Liver (tissue), 9 donors: ENCODE data around the gene FOXG1. TPM values are rescaled to one million over a fixed set of nuclear protein-coding genes. Genes with fewer than 3 reads are reported as not detected.

Experiments used
- DNase-seq: peaks from one replicate; pipeline ENCODE4 v3.0.0-alpha.2; 2017; ENCODE audit warnings: low spot score
- H3K27ac ChIP-seq, 2 donors: one replicate each; pipeline ENCODE4 v1.7.0; 2013; ENCODE audit warnings: inconsistent platforms in 2 of 2, low read length in 2 of 2, control low read depth in 1 of 2, low read depth in 1 of 2, mild to moderate bottlenecking in 1 of 2
- H3K27me3 ChIP-seq, 4 donors: one replicate each; pipeline versions ENCODE4 v1.6.1 to v1.7.0; 2013; ENCODE audit warnings: low read length in 3 of 4, inconsistent platforms in 1 of 4, mild to moderate bottlenecking in 1 of 4, moderate library complexity in 1 of 4; ENCODE audit not compliant: control insufficient read depth in 4 of 4, insufficient read depth in 4 of 4
- H3K36me3 ChIP-seq, 4 donors: one replicate each; pipeline versions ENCODE4 v1.6.1 to v1.7.0; 2013; ENCODE audit warnings: low read length in 3 of 4, mild to moderate bottlenecking in 3 of 4, low read depth in 1 of 4, moderate library complexity in 1 of 4; ENCODE audit not compliant: control insufficient read depth in 4 of 4, insufficient read depth in 3 of 4
- H3K4me1 ChIP-seq, 4 donors: one replicate each; pipeline versions ENCODE4 v1.6.1 to v1.7.0; 2013; ENCODE audit warnings: low read length in 3 of 4, mild to moderate bottlenecking in 3 of 4, moderate library complexity in 1 of 4; ENCODE audit not compliant: control insufficient read depth in 4 of 4, insufficient read depth in 4 of 4
- H3K4me3 ChIP-seq, 3 donors: one replicate each; pipeline versions ENCODE4 v1.6.1 to v1.7.0; 2013; ENCODE audit warnings: low read length in 3 of 3, control low read depth in 1 of 3, low read depth in 1 of 3, mild to moderate bottlenecking in 1 of 3
- H3K9ac ChIP-seq, 2 donors: one replicate each; pipeline ENCODE4 v1.7.0; 2013; ENCODE audit warnings: low read length in 2 of 2, mild to moderate bottlenecking in 2 of 2, moderate library complexity in 2 of 2, control low read depth in 1 of 2, low read depth in 1 of 2
- H3K9me3 ChIP-seq, 4 donors: one replicate each; pipeline versions ENCODE4 v1.6.1 to v1.7.0; 2013; ENCODE audit warnings: low read length in 3 of 4; ENCODE audit not compliant: control insufficient read depth in 4 of 4
- ATF3 ChIP-seq: IDR thresholded peaks from 2 replicates; pipeline ENCODE4 v1.6.1; 2016; ENCODE audit warnings: antibody characterized with exemption
- CTCF ChIP-seq: fragments of 150-350 bp; IDR thresholded peaks from 2 replicates; pipeline ENCODE4 v1.5.1; 2017; ENCODE audit warnings: improper control_type of control experiment, low read depth, low read length; ENCODE audit not compliant: missing input control
- EGR1 ChIP-seq, 2 donors: IDR thresholded peaks; 2 replicates each; pipeline ENCODE4 v1.6.1; 2016 to 2018; ENCODE audit warnings: antibody characterized with exemption in 2 of 2, low read depth in 2 of 2
- FOXA1 ChIP-seq: IDR thresholded peaks from 2 replicates; pipeline ENCODE4 v1.6.1; 2016; ENCODE audit warnings: antibody characterized with exemption
- HNF4A ChIP-seq, 2 donors: conservative IDR thresholded peaks; 2 replicates each; pipeline ENCODE4 v1.6.1; 2016; ENCODE audit warnings: antibody characterized with exemption in 2 of 2, mild to moderate bottlenecking in 2 of 2
- HNF4G ChIP-seq: IDR thresholded peaks from 2 replicates; pipeline ENCODE4 v1.6.1; 2016; ENCODE audit warnings: antibody characterized with exemption
- JUND ChIP-seq, 2 donors: IDR thresholded peaks; 2 replicates each; pipeline ENCODE4 v1.6.1; 2016; ENCODE audit warnings: antibody characterized with exemption in 2 of 2
- MAX ChIP-seq: IDR thresholded peaks from 2 replicates; pipeline ENCODE4 v1.6.1; 2016; ENCODE audit warnings: antibody characterized with exemption
- RAD21 ChIP-seq, 2 donors: IDR thresholded peaks; 2 replicates each; pipeline ENCODE4 v1.6.1; 2016; ENCODE audit warnings: antibody characterized with exemption in 2 of 2, mild to moderate bottlenecking in 2 of 2
- REST ChIP-seq: IDR thresholded peaks from 2 replicates; pipeline ENCODE4 v1.6.1; 2016; ENCODE audit warnings: antibody characterized with exemption, mild to moderate bottlenecking
- TAF1 ChIP-seq: conservative IDR thresholded peaks from 2 replicates; pipeline ENCODE4 v1.6.1; 2016; ENCODE audit warnings: antibody characterized with exemption, mild to moderate bottlenecking
- YY1 ChIP-seq: IDR thresholded peaks from 2 replicates; pipeline ENCODE4 v1.6.1; 2016; ENCODE audit warnings: antibody characterized with exemption, mild to moderate bottlenecking
- ZBTB33 ChIP-seq: IDR thresholded peaks from 2 replicates; pipeline ENCODE4 v1.6.1; 2016; ENCODE audit warnings: antibody characterized with exemption
- WGBS: extraction: QIAGEN DNeasy Blood & Tissue Kit; methylation state at CpG from one replicate; pipeline ENCODE4 v1.1.7; 2013; 5-methylcytosine and 5-hydroxymethylcytosine counted together
- polyA plus RNA-seq, 2 donors: library from polyadenylated mRNA; stranded (reverse) in 1 of 2; unstranded in 1 of 2; fragments of 200-250 nt in 1 of 2; fragments of >200 nt in 1 of 2; fragmentation: Nextera tagmentation in 1 of 2; extraction: Ambion mirVana in 1 of 2; gene quantifications; one replicate each; pipeline versions ENCODE4 v1.2.1 to v1.2.3, GENCODE V29; 2013 to 2015
- total RNA-seq, 2 donors: library from RNA; depleted of rRNA; stranded (reverse); fragments of >200 nt; gene quantifications; one replicate each; pipeline ENCODE4 v1.2.3, GENCODE V29; 2014
- donor health status: healthy.
- donor health status: healthy.
- donor health status: healthy.
- donor health status: healthy.
- donor health status: healthy.

The FOXG1 gene
- total and polyA plus RNA-seq, 4 donors: not detected

GRCh38 chr14:28773861-28774691 is 7.5 kb downstream of the FOXG1 start:
- TF ChIP-seq EGR1 (IDR thresholded peaks at IDR 0.05; ENCODE audit: low read depth in 2 of 2): no peak
- TF ChIP-seq ZBTB33: no peak
- TF ChIP-seq HNF4G: no peak
- TF ChIP-seq RAD21 (IDR thresholded peaks at IDR 0.05): no peak
- TF ChIP-seq CTCF: no peak
- TF ChIP-seq REST: no peak
- Histone ChIP-seq H3K9me3 (peaks cover 0 to 3% (median under 1%) of the 10 kb centered on the region in 4 donors), H3K4me3 (no peak overlapping the region), H3K27ac (no peak overlapping the region), H3K9ac (no peak overlapping the region), H3K27me3 (peaks cover 0 to 34% (median 18%) of the 10 kb centered on the region in 4 donors), H3K4me1 (peaks cover 0 to 4% (median 2%) of the 10 kb centered on the region in 4 donors), H3K36me3 (no peaks in the 10 kb centered on the region)
- WGBS: 5% methylated on average over 47 of the region's 47 CpGs
- no peak for DNase-seq

GRCh38 chr14:28774764-28775735 is 8.5 kb downstream of the FOXG1 start:
- 5% methylated on average over 29 of the region's 29 CpGs for WGBS
- H3K9me3 ChIP-seq: peaks cover 0 to 3% (median under 1%) of the 10 kb centered on the region in 4 donors
- H3K36me3 ChIP-seq: no peaks in the 10 kb centered on the region
- no peak overlapping the region for H3K27ac ChIP-seq
- no peak overlapping the region for H3K9ac ChIP-seq
- H3K27me3 ChIP-seq: peaks cover 0 to 28% (median 18%) of the 10 kb centered on the region in 4 donors
- peaks cover 0 to 4% (median 2%) of the 10 kb centered on the region in 4 donors for H3K4me1 ChIP-seq
- DNase-seq: no peak
- H3K4me3 ChIP-seq: no peak overlapping the region
- TF ChIP-seq YY1 (no peak), JUND (IDR thresholded peaks at IDR 0.05) (no peak), MAX (no peak), ATF3 (no peak), HNF4A (conservative IDR thresholded peaks at IDR 0.05) (no peak), RAD21 (IDR thresholded peaks at IDR 0.05) (no peak), CTCF (no peak), TAF1 (no peak), FOXA1 (no peak), REST (no peak), EGR1 (IDR thresholded peaks at IDR 0.05; ENCODE audit: low read depth in 2 of 2) (no peak)
